HepG2 (cell line): Measurements from ENCODE around the gene CKS1B. TPM values are rescaled to one million over a fixed set of nuclear protein-coding genes. Genes with fewer than 3 reads are reported as not detected.
A peak's percentile ranks its signal among the peaks of the same experiment; 100 is the strongest.

Experiments
- DNMT3B ChIP-seq: conservative IDR thresholded peaks from 2 replicates; pipeline ENCODE4 v1.6.1; 2016; ENCODE audit warnings: missing biosample characterization, control low read depth
- EED ChIP-seq: sonication (generic); formaldehyde crosslinking; IDR thresholded peaks from 2 replicates; pipeline ENCODE4 v1.5.0; 2020; ENCODE audit warnings: mild to moderate bottlenecking, missing genetic modification reagents
- EP300 ChIP-seq, 3 experiments: sonication (generic) in 1 of 3; formaldehyde crosslinking in 1 of 3; IDR thresholded peaks; 2 replicates each; pipeline versions ENCODE4 v1.5.1 to v1.6.1; 2011 to 2020; ENCODE audit warnings: low read depth in 2 of 3, low read length in 2 of 3, borderline replicate concordance in 1 of 3, improper control_type of control experiment in 1 of 3, mild to moderate bottlenecking in 1 of 3, missing genetic modification reagents in 1 of 3, moderate library complexity in 1 of 3
- FOSL2 ChIP-seq: sonication (generic); formaldehyde crosslinking; IDR thresholded peaks from 2 replicates; pipeline ENCODE4 v1.4.0; 2020; ENCODE audit warnings: missing genetic modification reagents
- KLF11 ChIP-seq: IDR thresholded peaks from 2 replicates; pipeline ENCODE4 v1.6.1; 2016; ENCODE audit warnings: missing compliant biosample characterization
- KLF6 ChIP-seq: IDR thresholded peaks from 2 replicates; pipeline ENCODE4 v1.8.0; 2016; ENCODE audit warnings: missing biosample characterization, missing genetic modification reagents
- MXD4 ChIP-seq: IDR thresholded peaks from 2 replicates; pipeline ENCODE4 v1.6.1; 2016; ENCODE audit warnings: mild to moderate bottlenecking, missing biosample characterization, missing genetic modification reagents
- NR2F1 ChIP-seq, 2 experiments: fragments of 450-650 bp in 1 of 2; formaldehyde crosslinking in 1 of 2; IDR thresholded peaks; 2 replicates each; pipeline versions ENCODE4 v1.5.0 to v1.6.1; 2016 to 2020; ENCODE audit warnings: mild to moderate bottlenecking in 1 of 2, missing compliant biosample characterization in 1 of 2, missing genetic modification reagents in 1 of 2, moderate library complexity in 1 of 2
- NR2F2 ChIP-seq: IDR thresholded peaks from 2 replicates; pipeline ENCODE4 v1.6.1; 2012; ENCODE audit warnings: low read depth, inconsistent platforms, borderline replicate concordance
- NRL ChIP-seq: sonication (generic); formaldehyde crosslinking; IDR thresholded peaks from 2 replicates; pipeline ENCODE4 v1.5.0; 2020; ENCODE audit warnings: missing genetic modification reagents, mild to moderate bottlenecking, moderate library complexity, borderline replicate concordance
- POGZ ChIP-seq: sonication (generic); formaldehyde crosslinking; IDR thresholded peaks from 2 replicates; pipeline ENCODE4 v1.4.0; 2020; ENCODE audit warnings: mild to moderate bottlenecking, missing genetic modification reagents
- SP1 ChIP-seq, 2 experiments: fragments of 450-650 bp in 1 of 2; sonication (generic) in 1 of 2; formaldehyde crosslinking in 1 of 2; IDR thresholded peaks; 2 replicates each; pipeline versions ENCODE4 v1.4.0 to v1.6.1; 2016 to 2020; ENCODE audit warnings: missing genetic modification reagents in 1 of 2
- ZNF274 ChIP-seq: sonication (generic); formaldehyde crosslinking; IDR thresholded peaks from 2 replicates; pipeline ENCODE4 v1.5.1; 2020; ENCODE audit warnings: mild to moderate bottlenecking, missing genetic modification reagents
- ZNF567 ChIP-seq: sonication (generic); formaldehyde crosslinking; IDR thresholded peaks from 2 replicates; pipeline ENCODE4 v1.8.1; 2023; ENCODE audit warnings: mild to moderate bottlenecking, missing genetic modification reagents, borderline replicate concordance
- ZNF724P ChIP-seq: sonication (generic); formaldehyde crosslinking; IDR thresholded peaks from 2 replicates; pipeline ENCODE4 v1.8.0; 2022; ENCODE audit warnings: missing genetic modification reagents, borderline replicate concordance
- polyA plus RNA-seq, 8 experiments: library from polyadenylated mRNA; depleted of rRNA in 3 of 8; stranded (reverse) in 7 of 8; unstranded in 1 of 8; fragments of >200 nt; fragmentation: Illumina TruSeq in 4 of 8; extraction: Trizol in 4 of 8; gene quantifications; 2 replicates each; pipeline versions ENCODE4 v1.2.1 to v1.2.3, GENCODE V29; 2011 to 2016; ENCODE audit warnings: low read depth in 4 of 8, missing spikeins in 1 of 8, mixed read lengths in 1 of 8; ENCODE audit not compliant: insufficient read depth in 1 of 8
- total RNA-seq, 5 experiments: library from RNA; depleted of rRNA; stranded (reverse); fragments of >200 nt; fragmentation: Illumina TruSeq; extraction: Trizol; gene quantifications; 2 replicates each; pipeline ENCODE4 v1.2.3, GENCODE V29; 2016; ENCODE audit warnings: low read depth in 1 of 5
- TF ChIP-seq, protein P1 (sequence below): sonication (generic); formaldehyde crosslinking; IDR thresholded peaks from 2 replicates; pipeline ENCODE4 v1.4.0; 2020; ENCODE audit warnings: mild to moderate bottlenecking, missing genetic modification reagents, borderline replicate concordance
- TF ChIP-seq, protein P2 (sequence below): sonication (generic); formaldehyde crosslinking; IDR thresholded peaks from 2 replicates; pipeline ENCODE4 v1.4.0; 2020; ENCODE audit warnings: missing genetic modification reagents
- TF ChIP-seq, protein P3 (sequence below): sonication (generic); formaldehyde crosslinking; conservative IDR thresholded peaks from 2 replicates; pipeline ENCODE4 v1.8.1; 2023; ENCODE audit warnings: missing genetic modification reagents
- TF ChIP-seq, protein P4 (sequence below): sonication (generic); formaldehyde crosslinking; IDR thresholded peaks from 2 replicates; pipeline ENCODE4 v1.4.0; 2020; ENCODE audit warnings: missing genetic modification reagents

The CKS1B gene
- total and polyA plus RNA-seq, 2 of the 13 experiments (the other 11 are each of a cell fraction or from before 2014, with no cell fraction given), result 217 to 222 TPM

GRCh38 chr1:155000726-155001424 is 26.4 kb downstream of the CKS1B start (continued):
- TF ChIP-seq ZNF274 (peak; percentile 36; the same call in 1 of the 2 replicates), NR2F1 (CRISPR knock-in tag; IDR thresholded peaks at IDR 0.05) (peak; percentile 53 to 86; a peak in 3 of 4 replicates), FOSL2 (CRISPR knock-in tag) (peak; percentile 95), EP300 (IDR thresholded peaks at IDR 0.05; ENCODE audit: low read depth in 2 of 2, low read length in 2 of 2) (peak in 1 of 2 experiments; percentile 73; a peak in 3 of 4 replicates), EP300 (CRISPR knock-in tag; IDR thresholded peaks at IDR 0.05; ENCODE audit: borderline replicate concordance) (peak; percentile 63; the same call in 1 of the 2 replicates), DNMT3B (CRISPR knock-in tag) (peak; percentile 22; the same call in 1 of the 2 replicates), NRL (CRISPR knock-in tag) (peak; percentile 67; the same call in 1 of the 2 replicates), POGZ (CRISPR knock-in tag) (peak; percentile 69; the same call in 1 of the 2 replicates), EED (CRISPR knock-in tag) (peak; percentile 14; the same call in 1 of the 2 replicates), ZNF567 (CRISPR knock-in tag) (no peak), NR2F2 (no peak), ZNF724P (peak; percentile 82; the same call in 1 of the 2 replicates), MXD4 (CRISPR knock-in tag) (peak; percentile 61; the same call in 1 of the 2 replicates), KLF11 (no peak), SP1 (IDR thresholded peaks at IDR 0.05) (no peak), SP1 (CRISPR knock-in tag; IDR thresholded peaks at IDR 0.05) (peak; percentile 76; the same call in 1 of the 2 replicates), KLF6 (peak; percentile 62)
- TF ChIP-seq, protein P1, sequence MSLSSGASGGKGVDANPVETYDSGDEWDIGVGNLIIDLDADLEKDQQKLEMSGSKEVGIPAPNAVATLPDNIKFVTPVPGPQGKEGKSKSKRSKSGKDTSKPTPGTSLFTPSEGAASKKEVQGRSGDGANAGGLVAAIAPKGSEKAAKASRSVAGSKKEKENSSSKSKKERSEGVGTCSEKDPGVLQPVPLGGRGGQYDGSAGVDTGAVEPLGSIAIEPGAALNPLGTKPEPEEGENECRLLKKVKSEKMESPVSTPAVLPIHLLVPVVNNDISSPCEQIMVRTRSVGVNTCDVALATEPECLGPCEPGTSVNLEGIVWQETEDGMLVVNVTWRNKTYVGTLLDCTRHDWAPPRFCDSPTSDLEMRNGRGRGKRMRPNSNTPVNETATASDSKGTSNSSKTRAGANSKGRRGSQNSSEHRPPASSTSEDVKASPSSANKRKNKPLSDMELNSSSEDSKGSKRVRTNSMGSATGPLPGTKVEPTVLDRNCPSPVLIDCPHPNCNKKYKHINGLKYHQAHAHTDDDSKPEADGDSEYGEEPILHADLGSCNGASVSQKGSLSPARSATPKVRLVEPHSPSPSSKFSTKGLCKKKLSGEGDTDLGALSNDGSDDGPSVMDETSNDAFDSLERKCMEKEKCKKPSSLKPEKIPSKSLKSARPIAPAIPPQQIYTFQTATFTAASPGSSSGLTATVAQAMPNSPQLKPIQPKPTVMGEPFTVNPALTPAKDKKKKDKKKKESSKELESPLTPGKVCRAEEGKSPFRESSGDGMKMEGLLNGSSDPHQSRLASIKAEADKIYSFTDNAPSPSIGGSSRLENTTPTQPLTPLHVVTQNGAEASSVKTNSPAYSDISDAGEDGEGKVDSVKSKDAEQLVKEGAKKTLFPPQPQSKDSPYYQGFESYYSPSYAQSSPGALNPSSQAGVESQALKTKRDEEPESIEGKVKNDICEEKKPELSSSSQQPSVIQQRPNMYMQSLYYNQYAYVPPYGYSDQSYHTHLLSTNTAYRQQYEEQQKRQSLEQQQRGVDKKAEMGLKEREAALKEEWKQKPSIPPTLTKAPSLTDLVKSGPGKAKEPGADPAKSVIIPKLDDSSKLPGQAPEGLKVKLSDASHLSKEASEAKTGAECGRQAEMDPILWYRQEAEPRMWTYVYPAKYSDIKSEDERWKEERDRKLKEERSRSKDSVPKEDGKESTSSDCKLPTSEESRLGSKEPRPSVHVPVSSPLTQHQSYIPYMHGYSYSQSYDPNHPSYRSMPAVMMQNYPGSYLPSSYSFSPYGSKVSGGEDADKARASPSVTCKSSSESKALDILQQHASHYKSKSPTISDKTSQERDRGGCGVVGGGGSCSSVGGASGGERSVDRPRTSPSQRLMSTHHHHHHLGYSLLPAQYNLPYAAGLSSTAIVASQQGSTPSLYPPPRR (CRISPR knock-in tag), result peak; percentile 82; the same call in 1 of the 2 replicates
- TF ChIP-seq, protein P2, sequence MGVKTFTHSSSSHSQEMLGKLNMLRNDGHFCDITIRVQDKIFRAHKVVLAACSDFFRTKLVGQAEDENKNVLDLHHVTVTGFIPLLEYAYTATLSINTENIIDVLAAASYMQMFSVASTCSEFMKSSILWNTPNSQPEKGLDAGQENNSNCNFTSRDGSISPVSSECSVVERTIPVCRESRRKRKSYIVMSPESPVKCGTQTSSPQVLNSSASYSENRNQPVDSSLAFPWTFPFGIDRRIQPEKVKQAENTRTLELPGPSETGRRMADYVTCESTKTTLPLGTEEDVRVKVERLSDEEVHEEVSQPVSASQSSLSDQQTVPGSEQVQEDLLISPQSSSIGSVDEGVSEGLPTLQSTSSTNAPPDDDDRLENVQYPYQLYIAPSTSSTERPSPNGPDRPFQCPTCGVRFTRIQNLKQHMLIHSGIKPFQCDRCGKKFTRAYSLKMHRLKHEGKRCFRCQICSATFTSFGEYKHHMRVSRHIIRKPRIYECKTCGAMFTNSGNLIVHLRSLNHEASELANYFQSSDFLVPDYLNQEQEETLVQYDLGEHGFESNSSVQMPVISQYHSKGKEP, result peak; percentile 51; the same call in 1 of the 2 replicates
- TF ChIP-seq, protein P3, sequence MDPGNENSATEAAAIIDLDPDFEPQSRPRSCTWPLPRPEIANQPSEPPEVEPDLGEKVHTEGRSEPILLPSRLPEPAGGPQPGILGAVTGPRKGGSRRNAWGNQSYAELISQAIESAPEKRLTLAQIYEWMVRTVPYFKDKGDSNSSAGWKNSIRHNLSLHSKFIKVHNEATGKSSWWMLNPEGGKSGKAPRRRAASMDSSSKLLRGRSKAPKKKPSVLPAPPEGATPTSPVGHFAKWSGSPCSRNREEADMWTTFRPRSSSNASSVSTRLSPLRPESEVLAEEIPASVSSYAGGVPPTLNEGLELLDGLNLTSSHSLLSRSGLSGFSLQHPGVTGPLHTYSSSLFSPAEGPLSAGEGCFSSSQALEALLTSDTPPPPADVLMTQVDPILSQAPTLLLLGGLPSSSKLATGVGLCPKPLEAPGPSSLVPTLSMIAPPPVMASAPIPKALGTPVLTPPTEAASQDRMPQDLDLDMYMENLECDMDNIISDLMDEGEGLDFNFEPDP, result 0 out of 2 replicates have a peak, but pooled peaks have one; percentile 61
- TF ChIP-seq, protein P4, sequence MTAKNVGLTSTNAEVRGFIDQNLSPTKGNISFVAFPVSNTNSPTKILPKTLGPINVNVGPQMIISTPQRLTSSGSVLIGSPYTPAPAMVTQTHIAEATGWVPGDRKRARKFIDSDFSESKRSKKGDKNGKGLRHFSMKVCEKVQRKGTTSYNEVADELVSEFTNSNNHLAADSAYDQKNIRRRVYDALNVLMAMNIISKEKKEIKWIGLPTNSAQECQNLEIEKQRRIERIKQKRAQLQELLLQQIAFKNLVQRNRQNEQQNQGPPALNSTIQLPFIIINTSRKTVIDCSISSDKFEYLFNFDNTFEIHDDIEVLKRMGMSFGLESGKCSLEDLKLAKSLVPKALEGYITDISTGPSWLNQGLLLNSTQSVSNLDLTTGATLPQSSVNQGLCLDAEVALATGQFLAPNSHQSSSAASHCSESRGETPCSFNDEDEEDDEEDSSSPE (CRISPR knock-in tag), result peak; percentile 72
